GM19023 (cell line): ENCODE measurements around the gene PLCB4.
"Not testable (repeated sequence)": the region's sequence is repeated elsewhere in the genome, so short reads cannot be mapped to it uniquely, and the experiment has no call there.

ENCODE experiments used
- ATAC-seq: cut with Tn5 transposase; IDR thresholded peaks from one replicate; pipeline ENCODE4 v1.9.1; 2021; ENCODE audit warnings: mild to moderate bottlenecking, moderate library complexity; ENCODE audit not compliant: unreplicated experiment

Gene PLCB4

GRCh38 chr20:9140162-9140760, 71.4 kb downstream of the PLCB4 start:
- no peak for ATAC-seq

GRCh38 chr20:9141070-9141469, 72.2 kb downstream of the PLCB4 start:
- ATAC-seq: no peak

GRCh38 chr20:9141921-9142320, 73.0 kb downstream of the PLCB4 start:
- no peak for ATAC-seq

GRCh38 chr20:9142809-9143208, 73.9 kb downstream of the PLCB4 start:
- no peak for ATAC-seq

GRCh38 chr20:9143926-9144325, 75.0 kb downstream of the PLCB4 start:
- ATAC-seq: no peak

GRCh38 chr20:9144643-9145042, 75.8 kb downstream of the PLCB4 start:
- ATAC-seq: no peak

- ATAC-seq: no peak
Observed at GRCh38 chr20:9145142-9145541, 76.3 kb downstream of the PLCB4 start.

- no peak for ATAC-seq
Observed at GRCh38 chr20:9146649-9147048, 77.8 kb downstream of the PLCB4 start.

- ATAC-seq: no peak
Observed at GRCh38 chr20:9147547-9148024, 78.7 kb downstream of the PLCB4 start.

GRCh38 chr20:9148291-9148690, 79.4 kb downstream of the PLCB4 start:
- ATAC-seq: no peak

- no peak for ATAC-seq
Observed at GRCh38 chr20:9149087-9149486, 80.2 kb downstream of the PLCB4 start.

GRCh38 chr20:9149796-9150195, 80.9 kb downstream of the PLCB4 start:
- no peak for ATAC-seq

GRCh38 chr20:9150679-9151078, 81.8 kb downstream of the PLCB4 start:
- ATAC-seq: no peak

- ATAC-seq: not testable (repeated sequence)
Observed at GRCh38 chr20:9152139-9152538, 83.3 kb downstream of the PLCB4 start.

- ATAC-seq: no peak
Observed at GRCh38 chr20:9154464-9155024, 85.7 kb downstream of the PLCB4 start.

GRCh38 chr20:9156529-9157280, 87.8 kb downstream of the PLCB4 start:
- ATAC-seq: no peak

GRCh38 chr20:9160331-9160730, 91.4 kb downstream of the PLCB4 start:
- no peak for ATAC-seq

GRCh38 chr20:9160757-9161156, 91.9 kb downstream of the PLCB4 start:
- no peak for ATAC-seq

- no peak for ATAC-seq
Observed at GRCh38 chr20:9161311-9161710, 92.4 kb downstream of the PLCB4 start.

- no peak for ATAC-seq
Observed at GRCh38 chr20:9163251-9163650, 94.4 kb downstream of the PLCB4 start.

GRCh38 chr20:9163995-9164394, 95.1 kb downstream of the PLCB4 start:
- ATAC-seq: no peak

GRCh38 chr20:9165261-9165660, 96.4 kb downstream of the PLCB4 start:
- no peak for ATAC-seq
